Erythroblast (primary cell): ENCODE measurements around the gene DLL4.

Source experiments
- DNase-seq, 2 experiments: peaks; one replicate each; lab custom pipeline; 2025; lab: John Stamatoyannopoulos, UW
- GATA1 ChIP-seq: IDR thresholded peaks from 2 replicates; pipeline ENCODE4 v1.6.1; 2011; ENCODE audit warnings: low read depth, mild to moderate bottlenecking, control low read depth, low read length, moderate library complexity
- POLR2A ChIP-seq: IDR thresholded peaks from 2 replicates; pipeline ENCODE4 v1.6.1; 2011; ENCODE audit warnings: mild to moderate bottlenecking, low read length

Gene DLL4

GRCh38 chr15:40951764-40952163 is 22.6 kb downstream of the DLL4 start:
- DNase-seq: no peak
- TF ChIP-seq POLR2A (no peak), GATA1 (no peak)

- peak in 1 of 2 experiments; percentile 38 for DNase-seq
- no peak for TF ChIP-seq GATA1
- no peak for TF ChIP-seq POLR2A
These were observed 23.3 kb downstream of the DLL4 start for GRCh38 chr15:40952301-40952900.

- peak; percentile 96 to 98 for DNase-seq
- TF ChIP-seq GATA1 (no peak), POLR2A (peak; percentile 95)
These were observed 24.0 kb downstream of the DLL4 start, which contains the start of gene CHAC1 for GRCh38 chr15:40952901-40953712. Gene CHAC1, plus strand, starts transcription at chr15:40953471. Its CDS starts 113 bp downstream, at chr15:40953584.

GRCh38 chr15:40953713-40954074 is 24.6 kb downstream of the DLL4 start:
- DNase-seq: no peak
- TF ChIP-seq POLR2A (no peak), GATA1 (no peak)

- peak in 1 of 2 experiments; percentile 57 for DNase-seq
These were observed 25.2 kb downstream of the DLL4 start for GRCh38 chr15:40954158-40954848.

GRCh38 chr15:40955141-40955903 is 26.2 kb downstream of the DLL4 start:
- DNase-seq: no peak
- no peak for TF ChIP-seq GATA1
- TF ChIP-seq POLR2A: no peak

GRCh38 chr15:40955930-40956540 is 26.9 kb downstream of the DLL4 start:
- no peak for DNase-seq
- TF ChIP-seq GATA1: no peak
- no peak for TF ChIP-seq POLR2A

GRCh38 chr15:40956541-40956982 is 27.4 kb downstream of the DLL4 start:
- DNase-seq: no peak
- TF ChIP-seq GATA1: no peak
- no peak for TF ChIP-seq POLR2A

- no peak for TF ChIP-seq GATA1
- TF ChIP-seq POLR2A: no peak
- DNase-seq: no peak
These were observed 28.0 kb downstream of the DLL4 start for GRCh38 chr15:40957041-40957555.

GRCh38 chr15:40957581-40958051 is 28.5 kb downstream of the DLL4 start:
- DNase-seq: no peak
- TF ChIP-seq POLR2A (peak; percentile 13), GATA1 (no peak)

GRCh38 chr15:40958146-40958545 is 29.0 kb downstream of the DLL4 start:
- no peak for DNase-seq
- no peak for TF ChIP-seq GATA1
- TF ChIP-seq POLR2A: no peak

GRCh38 chr15:40958723-40959122 is 29.6 kb downstream of the DLL4 start:
- no peak for TF ChIP-seq GATA1
- TF ChIP-seq POLR2A: no peak
- no peak for DNase-seq
